SU-DHL-6 (cell line): ENCODE data around the gene SMIM21.

ENCODE experiments used
- H2AFZ ChIP-seq: fragments of 200-600 bp; sonication (generic); 2 replicates; pipeline ENCODE4 v1.6.1; 2014; ENCODE audit warnings: low read depth, mild to moderate bottlenecking, moderate library complexity, mixed read lengths, antibody characterized with exemption, low read length; ENCODE audit not compliant: severe bottlenecking
- H3F3A ChIP-seq: fragments of 200-600 bp; shearing (Covaris generic); 2 replicates; pipeline ENCODE4 v1.6.0; 2016; ENCODE audit warnings: antibody characterized with exemption, mild to moderate bottlenecking; ENCODE audit not compliant: insufficient read depth
- H3K27ac ChIP-seq: fragments of 200-600 bp; sonication (generic); 2 replicates; pipeline ENCODE4 v1.5.1; 2016; ENCODE audit warnings: low read depth, mild to moderate bottlenecking, low read length, moderate library complexity, mixed read lengths
- H3K27me3 ChIP-seq: fragments of 200-600 bp; sonication (generic), shearing (Covaris generic); 2 replicates; pipeline ENCODE4 v1.6.0; 2014; ENCODE audit warnings: mild to moderate bottlenecking, low read length
- H3K36me3 ChIP-seq: fragments of 200-600 bp; sonication (generic); 2 replicates; pipeline ENCODE4 v1.6.1; 2014; ENCODE audit warnings: mild to moderate bottlenecking, low read length, mixed read lengths
- H3K4me2 ChIP-seq: fragments of 300-600, 200-600 bp; shearing (Covaris generic), sonication (generic); 2 replicates; pipeline ENCODE4 v1.6.0; 2014; ENCODE audit warnings: low read length, low read depth, mild to moderate bottlenecking; ENCODE audit not compliant: poor library complexity, severe bottlenecking
- H3K4me3 ChIP-seq: fragments of 200-600 bp; sonication (generic); 2 replicates; pipeline ENCODE4 v1.5.1; 2014; ENCODE audit warnings: antibody characterized with exemption, low read length, mild to moderate bottlenecking, mixed read lengths; ENCODE audit not compliant: insufficient read depth, poor library complexity, severe bottlenecking
- H3K79me2 ChIP-seq: fragments of 200-600 bp; sonication (generic); 2 replicates; pipeline ENCODE4 v1.6.1; 2014; ENCODE audit warnings: mild to moderate bottlenecking, low read length, moderate library complexity; ENCODE audit not compliant: insufficient read depth
- H3K9ac ChIP-seq: fragments of 200-600 bp; sonication (generic); 2 replicates; pipeline ENCODE4 v1.7.0; 2014; ENCODE audit warnings: mild to moderate bottlenecking, low read length
- H3K9me2 ChIP-seq: fragments of 200-600 bp; sonication (generic); replicated peaks from 2 replicates; pipeline ENCODE4 v1.6.1; 2014; ENCODE audit warnings: low read length; ENCODE audit not compliant: insufficient read depth
- H3K9me3 ChIP-seq: fragments of 200-600 bp; sonication (generic); 2 replicates; pipeline ENCODE4 v1.6.1; 2014; ENCODE audit warnings: low read length, mixed read lengths; ENCODE audit not compliant: insufficient read depth
- H4K20me1 ChIP-seq: fragments of 200-600 bp; sonication (generic); 2 replicates; pipeline ENCODE4 v1.6.1; 2014; ENCODE audit warnings: low read depth, mild to moderate bottlenecking, antibody characterized with exemption, low read length, moderate library complexity, mixed read lengths
- CTCF ChIP-seq: fragments of 200-600 bp; sonication (generic); IDR thresholded peaks from one replicate; pipeline ENCODE4 v1.5.1; 2017; ENCODE audit warnings: antibody characterized with exemption, mild to moderate bottlenecking, low read length, moderate library complexity; ENCODE audit not compliant: insufficient read depth, poor library complexity, severe bottlenecking
- EZH2phosphoT487 ChIP-seq: fragments of 200-600 bp; sonication (generic), shearing (Covaris generic); conservative IDR thresholded peaks from 2 replicates; pipeline ENCODE4 v1.6.1; 2018; ENCODE audit warnings: mild to moderate bottlenecking, antibody characterized with exemption, low read length, moderate library complexity, mixed read lengths

SMIM21 gene

GRCh38 chr18:75405351-75405750 lies 22.2 kb downstream of the SMIM21 start:
- Histone ChIP-seq H3K27ac (no peak overlapping the region), H3K9me2 (no peaks in the 10 kb centered on the region), H3F3A (no peaks in the 10 kb centered on the region), H2AFZ (no peak overlapping the region), H3K4me3 (no peak overlapping the region), H3K9me3 (no peaks in the 10 kb centered on the region), H3K4me2 (no peak overlapping the region), H3K79me2 (no peaks in the 10 kb centered on the region), H3K36me3 (no peaks in the 10 kb centered on the region), H3K27me3 (0 out of 2 replicates have a peak, but pooled peaks cover 2% of the 10 kb centered on the region), H3K9ac (no peak overlapping the region), H4K20me1 (no peaks in the 10 kb centered on the region)
- TF ChIP-seq EZH2phosphoT487 (no peak), CTCF (no peak)

- no peaks in the 10 kb centered on the region for H3K36me3 ChIP-seq
- 0 out of 2 replicates have a peak, but pooled peaks cover 2% of the 10 kb centered on the region for H3K27me3 ChIP-seq
- no peak overlapping the region for H3K9ac ChIP-seq
- H3K27ac ChIP-seq = no peak overlapping the region
- H3K9me2 ChIP-seq = no peaks in the 10 kb centered on the region
- no peak overlapping the region for H3K4me3 ChIP-seq
- no peaks in the 10 kb centered on the region for H3K9me3 ChIP-seq
- H2AFZ ChIP-seq = no peak overlapping the region
- H3K79me2 ChIP-seq = no peaks in the 10 kb centered on the region
- H3F3A ChIP-seq = no peaks in the 10 kb centered on the region
- H3K4me2 ChIP-seq = no peak overlapping the region
- H4K20me1 ChIP-seq = no peaks in the 10 kb centered on the region
- TF ChIP-seq EZH2phosphoT487 (no peak), CTCF (no peak)
These were observed 27.1 kb downstream of the SMIM21 start for GRCh38 chr18:75400366-75400765.

GRCh38 chr18:75395137-75395536 lies 32.4 kb downstream of the SMIM21 start:
- H4K20me1 ChIP-seq = no peaks in the 10 kb centered on the region
- no peaks in the 10 kb centered on the region for H3K27me3 ChIP-seq
- no peaks in the 10 kb centered on the region for H3K36me3 ChIP-seq
- H3K27ac ChIP-seq = no peak overlapping the region
- no peaks in the 10 kb centered on the region for H3K9me3 ChIP-seq
- TF ChIP-seq EZH2phosphoT487 (no peak), CTCF (no peak)
- H3K4me2 ChIP-seq = no peak overlapping the region
- H2AFZ ChIP-seq = no peak overlapping the region
- no peak overlapping the region for H3K9ac ChIP-seq
- no peaks in the 10 kb centered on the region for H3K9me2 ChIP-seq
- H3K4me3 ChIP-seq = no peak overlapping the region
- H3F3A ChIP-seq = no peaks in the 10 kb centered on the region
- H3K79me2 ChIP-seq = no peaks in the 10 kb centered on the region

- no peaks in the 10 kb centered on the region for H3K9me2 ChIP-seq
- no peaks in the 10 kb centered on the region for H3K36me3 ChIP-seq
- no peak overlapping the region for H3K4me3 ChIP-seq
- TF ChIP-seq EZH2phosphoT487 (no peak), CTCF (no peak)
- H3K9me3 ChIP-seq = no peaks in the 10 kb centered on the region
- no peaks in the 10 kb centered on the region for H3K27me3 ChIP-seq
- H3K9ac ChIP-seq = no peak overlapping the region
- no peaks in the 10 kb centered on the region for H4K20me1 ChIP-seq
- H3F3A ChIP-seq = no peaks in the 10 kb centered on the region
- H3K4me2 ChIP-seq = no peak overlapping the region
- H3K79me2 ChIP-seq = no peaks in the 10 kb centered on the region
- no peak overlapping the region for H2AFZ ChIP-seq
- no peak overlapping the region for H3K27ac ChIP-seq
These were observed 33.8 kb downstream of the SMIM21 start for GRCh38 chr18:75393721-75394120.
